H7 (cell line): Measurements from ENCODE around the gene SYT14. TPM values are rescaled to one million over a fixed set of nuclear protein-coding genes. Genes with fewer than 3 reads are reported as not detected.
A peak's percentile ranks its signal among the peaks of the same experiment; 100 is the strongest.
"Not testable (repeated sequence)": the region's sequence is repeated elsewhere in the genome, so short reads cannot be mapped to it uniquely, and the experiment has no call there.

Source experiments
- DNase-seq: peaks from one replicate; pipeline ENCODE4 v3.0.0; 2012
- H3K27me3 ChIP-seq: 2 replicates; pipeline ENCODE4 v1.6.0; 2011; ENCODE audit warnings: mild to moderate bottlenecking, low read length; ENCODE audit not compliant: control insufficient read depth, insufficient read depth
- H3K36me3 ChIP-seq: replicated peaks from 2 replicates; pipeline ENCODE4 v1.5.1; 2011; ENCODE audit warnings: low read length; ENCODE audit not compliant: control insufficient read depth, insufficient read depth
- H3K4me3 ChIP-seq: 2 replicates; pipeline ENCODE4 v1.5.1; 2011; ENCODE audit warnings: low read depth, mild to moderate bottlenecking, control low read depth, low read length, moderate library complexity; ENCODE audit not compliant: insufficient read depth
- total RNA-seq: library from RNA; depleted of rRNA; stranded (reverse); fragments of >200 nt; shearing (Covaris generic); gene quantifications from 2 replicates; pipeline ENCODE4 v1.2.3, GENCODE V29; 2014

Gene SYT14
- total RNA-seq, 1 experiment from 2014 or later: 10.6 TPM

DNA sequence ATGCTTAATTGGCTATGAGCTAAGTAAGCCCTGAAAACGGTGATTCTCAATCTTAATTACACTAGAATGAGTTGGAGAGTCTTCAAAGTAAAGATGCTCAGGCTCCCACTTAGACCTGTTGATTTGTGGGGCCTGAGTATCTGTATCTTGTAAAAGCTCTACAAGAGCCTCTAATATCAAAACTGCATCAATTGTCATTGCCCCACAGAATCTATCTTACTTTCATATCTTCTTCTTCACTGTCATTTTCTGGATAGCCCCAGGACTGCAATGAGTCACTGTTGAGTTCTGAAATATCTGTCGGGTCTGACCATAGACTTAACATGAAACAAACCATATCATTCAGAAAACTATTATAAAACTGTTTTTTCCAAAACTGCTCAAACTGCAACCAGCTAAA lies 191.7 kb downstream of the SYT14 start:
- no peaks in the 10 kb centered on the region for H3K36me3 ChIP-seq
- DNase-seq: no peak
- no peaks in the 10 kb centered on the region for H3K27me3 ChIP-seq
- no peak overlapping the region for H3K4me3 ChIP-seq

DNA sequence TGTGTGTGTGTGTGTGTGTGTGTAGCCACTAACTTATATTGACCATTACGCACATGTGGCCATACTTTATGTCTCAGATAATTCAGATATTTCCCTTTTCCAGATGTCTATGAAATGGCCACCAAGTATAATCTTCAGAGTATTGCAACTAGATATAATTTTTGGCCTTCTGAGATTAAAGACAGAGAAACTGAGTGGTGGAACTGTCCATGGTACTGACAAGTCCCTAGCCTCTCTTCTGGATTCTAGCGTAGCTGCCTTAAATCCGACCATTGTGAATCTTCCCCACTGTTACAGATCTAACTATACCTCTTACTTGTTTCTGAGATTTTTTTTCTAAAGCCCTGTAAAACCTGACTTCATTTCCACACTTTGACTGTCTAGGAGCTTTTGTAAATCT lies 194.6 kb downstream of the SYT14 start:
- Histone ChIP-seq H3K36me3 (no peaks in the 10 kb centered on the region), H3K27me3 (no peaks in the 10 kb centered on the region), H3K4me3 (no peak overlapping the region)
- DNase-seq: no peak

DNA sequence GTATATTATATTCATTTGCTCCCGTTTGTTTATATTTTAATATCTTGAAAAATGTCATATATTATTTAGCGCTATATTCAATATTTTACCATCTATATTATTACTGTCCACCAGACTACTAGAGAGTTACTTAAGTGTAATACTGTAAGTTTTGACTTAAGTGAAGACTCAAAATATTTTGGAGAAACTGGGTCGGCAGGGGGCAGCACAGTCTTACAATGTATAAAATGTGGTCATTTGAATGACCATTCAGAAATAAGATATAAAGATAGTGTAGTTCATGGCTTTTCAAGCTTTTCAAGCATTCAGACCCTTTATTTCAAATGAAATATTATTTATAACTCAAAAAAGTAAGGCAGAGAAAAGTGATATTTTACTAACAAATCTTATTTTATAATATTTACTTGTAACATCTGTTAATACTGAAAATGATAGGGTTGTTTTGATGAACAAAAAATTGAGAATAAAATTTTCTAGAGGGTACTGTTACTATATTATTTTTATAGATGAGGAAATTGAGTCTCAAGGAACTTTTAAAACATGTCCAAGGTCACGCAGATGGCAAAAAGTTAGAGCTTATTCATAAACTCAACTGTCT lies 205.5 kb downstream of the SYT14 start:
- DNase-seq: peak; percentile 22
- no peaks in the 10 kb centered on the region for H3K36me3 ChIP-seq

DNA sequence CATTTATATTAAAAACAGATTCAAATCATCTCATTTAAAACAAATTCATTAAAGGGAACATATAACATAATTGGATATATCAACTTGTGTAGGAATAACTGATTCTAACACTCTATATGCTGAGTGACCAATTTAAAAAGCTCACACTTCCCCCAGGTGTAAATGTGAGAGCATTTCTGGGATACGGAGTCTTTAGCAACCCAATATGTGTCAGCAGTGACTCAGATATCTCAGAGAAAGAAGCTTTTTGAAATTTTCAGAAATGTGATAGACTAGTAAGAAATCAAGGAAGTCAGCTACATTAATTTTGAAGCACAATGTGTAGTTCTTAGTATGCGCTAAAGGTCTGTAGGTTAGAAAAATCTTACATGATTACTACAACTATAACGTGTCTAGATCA lies 206.7 kb downstream of the SYT14 start:
- no peaks in the 10 kb centered on the region for H3K27me3 ChIP-seq
- no peaks in the 10 kb centered on the region for H3K36me3 ChIP-seq
- DNase-seq: no peak
- no peak overlapping the region for H3K4me3 ChIP-seq

More for the DNA sequence above, 205.5 kb downstream of the SYT14 start:
- no peak overlapping the region for H3K4me3 ChIP-seq
- H3K27me3 ChIP-seq: no peaks in the 10 kb centered on the region

DNA sequence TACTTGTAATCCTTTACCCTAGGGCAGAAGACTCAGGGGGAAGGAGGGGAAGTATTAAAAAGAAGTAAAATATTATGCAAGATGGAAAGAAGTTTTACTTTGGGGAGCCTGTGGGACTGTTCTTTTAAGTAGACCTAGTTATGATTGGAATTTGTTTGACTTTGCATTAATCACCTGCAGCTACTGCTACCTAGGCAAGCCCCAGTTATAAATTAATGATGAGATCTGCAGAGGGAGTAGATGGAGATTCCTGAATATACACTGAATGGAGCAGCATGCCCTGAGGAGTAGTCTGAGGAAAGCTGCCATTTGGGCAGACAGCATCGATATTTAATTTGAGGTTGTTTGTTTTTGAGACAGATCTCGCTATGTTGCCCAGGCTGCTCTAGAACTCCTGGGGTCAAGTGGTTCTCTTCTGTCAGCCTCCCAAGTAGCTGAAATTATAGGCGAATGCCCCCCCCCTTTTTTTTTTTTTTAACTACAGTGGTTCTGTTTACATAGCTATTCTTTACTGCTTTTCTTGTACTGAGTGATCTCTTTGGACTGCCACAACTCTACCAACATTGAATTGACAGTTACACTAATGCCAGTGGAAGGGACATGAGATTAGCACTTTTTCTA lies 213.1 kb downstream of the SYT14 start:
- DNase-seq: no peak
- Histone ChIP-seq H3K36me3 (no peaks in the 10 kb centered on the region), H3K27me3 (no peaks in the 10 kb centered on the region), H3K4me3 (no peak overlapping the region)

DNA sequence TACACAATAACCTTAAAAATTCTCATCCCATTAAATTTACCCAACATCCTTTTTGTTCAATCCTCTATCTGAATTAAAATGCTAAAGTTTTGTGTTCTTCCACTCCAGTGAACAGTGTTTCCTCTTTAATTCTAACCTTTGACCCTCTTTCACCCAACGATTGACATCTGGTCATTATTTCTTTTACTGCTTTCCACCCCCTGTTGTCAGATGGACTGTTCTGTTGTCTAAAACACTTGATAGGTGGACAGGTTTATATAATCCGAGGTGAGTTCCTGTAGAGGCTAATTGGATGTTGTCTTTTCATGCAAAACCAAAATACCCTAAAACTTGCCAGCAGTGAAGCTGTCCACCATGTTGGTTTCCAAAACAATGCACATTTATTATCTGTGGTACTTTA lies 221.2 kb downstream of the SYT14 start:
- Histone ChIP-seq H3K4me3 (no peak overlapping the region), H3K36me3 (no peaks in the 10 kb centered on the region), H3K27me3 (no peaks in the 10 kb centered on the region)
- DNase-seq: no peak

DNA sequence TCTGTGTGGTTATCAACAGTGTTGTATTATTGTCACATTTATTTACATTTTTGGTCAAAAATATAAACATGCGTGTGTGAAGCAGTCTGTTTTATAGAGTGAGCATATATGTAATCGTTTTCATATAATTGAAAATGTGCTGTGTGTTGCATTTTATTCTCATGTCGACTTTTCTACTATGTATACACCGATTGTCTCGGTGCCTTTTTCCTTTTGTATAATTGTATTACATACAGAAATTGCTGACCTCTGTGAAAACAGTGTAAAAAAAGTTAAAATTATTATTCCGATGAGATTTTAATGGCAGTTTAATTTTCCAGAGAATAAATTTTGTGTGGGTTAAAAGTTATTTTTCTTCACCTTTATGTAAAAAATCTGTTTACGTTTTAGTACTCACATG lies 232.2 kb downstream of the SYT14 start:
- no peaks in the 10 kb centered on the region for H3K36me3 ChIP-seq
- H3K27me3 ChIP-seq: no peaks in the 10 kb centered on the region
- no peak for DNase-seq
- no peak overlapping the region for H3K4me3 ChIP-seq

DNA sequence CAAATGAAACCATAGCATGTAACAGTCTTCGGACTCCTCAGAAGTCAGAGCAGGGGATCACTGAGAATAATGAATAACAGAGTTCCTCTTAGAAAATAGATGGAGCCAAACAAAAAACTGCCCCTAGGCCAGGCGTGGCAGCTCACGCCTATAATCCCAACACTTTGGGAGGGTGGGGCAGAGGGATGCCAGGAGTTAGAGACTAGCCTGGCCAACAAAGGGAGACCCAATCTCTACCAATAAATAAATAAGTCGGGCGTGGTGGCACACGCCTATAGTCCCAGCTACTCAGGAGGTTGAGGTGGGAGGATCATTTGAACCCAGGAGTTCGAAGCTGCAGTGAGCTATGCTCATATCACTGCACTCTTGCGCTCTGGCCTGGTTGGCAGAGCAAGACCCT lies 236.1 kb downstream of the SYT14 start:
- DNase-seq: no peak
- Histone ChIP-seq H3K36me3 (no peaks in the 10 kb centered on the region), H3K4me3 (no peak overlapping the region), H3K27me3 (no peaks in the 10 kb centered on the region)

DNA sequence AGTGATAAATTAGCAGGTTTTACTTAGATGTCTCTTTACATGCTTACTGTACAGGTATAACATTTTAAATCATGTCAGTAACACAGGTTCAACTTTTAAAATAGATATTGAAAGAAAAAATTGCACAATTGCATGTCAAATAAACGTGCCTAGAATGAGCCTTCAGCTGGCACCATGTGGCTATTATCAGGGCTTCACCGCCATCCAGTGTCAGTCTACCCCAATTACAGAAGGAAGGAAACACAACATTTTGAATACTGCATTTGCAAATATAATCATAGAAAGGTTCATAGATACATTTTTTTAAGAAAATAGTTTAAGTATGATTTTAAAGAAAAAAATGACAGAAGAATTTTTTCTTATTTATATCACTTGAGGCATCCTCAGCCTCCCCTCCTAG lies 247.0 kb downstream of the SYT14 start:
- Histone ChIP-seq H3K4me3 (no peak overlapping the region), H3K36me3 (no peaks in the 10 kb centered on the region), H3K27me3 (no peaks in the 10 kb centered on the region)
- DNase-seq: no peak

DNA sequence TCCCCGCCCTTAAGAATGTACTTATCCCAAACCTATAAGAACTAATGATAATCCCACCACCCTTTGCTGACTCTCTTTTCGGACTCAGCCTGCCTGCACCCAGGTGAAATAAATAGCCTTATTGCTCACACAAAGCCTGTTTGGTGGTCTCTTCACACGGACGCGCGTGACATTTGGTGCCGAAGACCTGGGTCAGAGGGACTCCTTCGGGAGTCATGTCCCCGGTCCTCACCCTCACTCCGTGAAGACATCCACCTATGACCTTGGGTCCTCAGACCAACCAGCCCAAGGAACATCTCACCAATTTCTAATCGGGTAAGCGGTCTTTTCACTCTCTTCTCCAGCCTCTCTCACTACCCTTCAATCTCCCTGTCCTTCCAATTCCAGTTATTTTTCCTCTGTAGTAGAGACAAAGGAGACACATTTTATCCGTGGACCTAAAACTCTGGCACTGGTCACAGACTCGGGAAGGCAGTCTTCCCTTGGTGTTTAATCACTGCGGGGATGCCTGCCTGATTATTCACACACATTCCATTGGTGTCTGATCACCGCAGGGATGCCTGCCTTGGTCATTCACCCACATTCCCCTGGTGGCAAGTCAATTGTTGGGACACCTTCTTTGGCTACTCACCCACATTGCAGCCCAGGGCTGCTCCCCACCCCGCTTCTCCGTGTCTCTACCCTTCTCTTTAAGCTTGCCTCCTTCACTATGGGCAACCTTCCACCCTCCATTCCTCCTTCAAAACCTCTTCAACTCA lies 250.0 kb downstream of the SYT14 start:
- H3K36me3 ChIP-seq, H3K4me3 ChIP-seq, H3K27me3 ChIP-seq, DNase-seq: not testable (repeated sequence)

DNA sequence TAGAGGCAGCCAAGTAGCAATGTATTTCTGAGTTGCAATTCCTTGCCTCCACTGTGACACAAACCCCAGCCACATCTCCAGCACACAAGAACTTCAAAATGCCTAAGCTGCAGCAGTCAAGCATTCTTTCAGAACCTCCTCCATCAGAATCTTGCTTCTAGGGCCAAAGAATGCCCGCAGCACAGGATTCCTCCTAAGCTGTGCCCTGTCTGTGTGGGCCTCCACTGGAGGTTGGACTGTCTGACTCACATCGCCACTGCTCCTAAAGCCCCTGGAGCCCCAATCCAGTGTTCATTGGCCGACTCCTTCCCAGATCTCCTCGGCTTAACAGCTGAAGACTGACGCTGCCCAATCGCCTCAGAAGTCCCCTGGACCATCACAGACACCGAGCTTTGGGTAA lies 251.4 kb downstream of the SYT14 start:
- H3K4me3 ChIP-seq: no peak overlapping the region
- no peaks in the 10 kb centered on the region for H3K36me3 ChIP-seq
- no peak for DNase-seq
- H3K27me3 ChIP-seq: no peaks in the 10 kb centered on the region

DNA sequence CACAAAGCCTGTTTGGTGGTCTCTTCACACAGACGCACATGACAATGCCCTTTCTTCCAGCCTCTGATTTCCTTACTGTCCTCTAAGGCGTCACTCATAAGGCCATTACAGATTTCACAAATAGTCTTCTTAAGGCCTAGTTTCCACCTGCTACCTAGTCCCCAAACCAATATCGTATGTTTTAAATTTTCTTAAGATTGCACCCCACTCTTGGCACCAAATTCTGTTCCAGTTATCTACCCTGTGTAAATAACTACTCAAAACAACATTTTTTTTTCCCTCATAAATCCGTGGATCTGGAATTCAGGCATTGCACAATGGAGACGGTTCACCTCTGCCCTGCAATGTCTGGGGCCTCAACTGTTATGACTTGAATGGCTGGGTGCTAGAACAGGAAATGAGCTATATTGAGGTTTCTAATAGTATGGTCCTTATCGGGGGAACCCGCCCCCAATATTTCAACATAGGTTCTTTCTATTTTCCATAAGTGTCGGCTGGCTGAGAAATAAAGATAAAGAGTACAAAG lies 257.7 kb downstream of the SYT14 start:
- H3K27me3 ChIP-seq: no peaks in the 10 kb centered on the region
- H3K36me3 ChIP-seq: no peaks in the 10 kb centered on the region
- H3K4me3 ChIP-seq: no peak overlapping the region
- no peak for DNase-seq

DNA sequence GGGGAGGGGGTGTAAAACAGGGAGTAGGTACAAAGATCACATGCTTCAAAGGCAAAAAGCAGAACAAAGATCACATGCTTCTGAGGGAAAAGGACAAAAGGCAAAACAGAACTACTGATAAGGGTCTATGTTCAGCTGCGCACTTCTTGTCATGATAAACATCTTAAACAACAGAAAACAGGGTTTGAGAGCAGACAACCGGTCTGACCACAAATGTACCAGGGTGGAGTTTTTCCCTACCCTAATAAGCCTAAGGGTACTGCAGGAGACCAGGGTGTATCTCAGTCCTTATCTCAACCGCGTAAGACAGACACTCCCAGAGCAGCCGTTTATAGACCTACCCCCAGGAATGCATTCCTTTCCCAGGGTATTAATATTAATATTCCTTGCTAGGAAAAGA lies 258.2 kb downstream of the SYT14 start:
- H3K27me3 ChIP-seq, DNase-seq, H3K36me3 ChIP-seq, H3K4me3 ChIP-seq: not testable (repeated sequence)

DNA sequence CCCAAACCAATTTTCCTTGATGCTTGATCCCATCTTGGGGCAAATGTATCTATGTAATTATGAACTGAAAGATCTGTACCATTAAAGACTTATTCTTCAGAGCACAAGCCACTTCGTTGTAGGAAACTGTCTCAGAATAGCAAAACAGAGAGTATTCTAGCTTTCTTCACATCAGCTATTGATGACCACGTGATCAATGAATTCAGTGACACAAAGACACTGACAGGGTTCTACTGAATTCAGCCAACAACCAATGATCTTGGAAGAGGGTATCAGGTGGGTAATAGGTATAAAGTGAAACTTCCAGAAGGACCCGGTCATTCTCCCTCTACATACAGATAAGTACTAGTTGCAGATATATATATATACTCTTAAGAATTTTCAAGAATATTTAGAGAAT lies 260.8 kb downstream of the SYT14 start:
- H3K36me3 ChIP-seq: no peaks in the 10 kb centered on the region
- H3K4me3 ChIP-seq: no peak overlapping the region
- DNase-seq: no peak
- H3K27me3 ChIP-seq: no peaks in the 10 kb centered on the region

DNA sequence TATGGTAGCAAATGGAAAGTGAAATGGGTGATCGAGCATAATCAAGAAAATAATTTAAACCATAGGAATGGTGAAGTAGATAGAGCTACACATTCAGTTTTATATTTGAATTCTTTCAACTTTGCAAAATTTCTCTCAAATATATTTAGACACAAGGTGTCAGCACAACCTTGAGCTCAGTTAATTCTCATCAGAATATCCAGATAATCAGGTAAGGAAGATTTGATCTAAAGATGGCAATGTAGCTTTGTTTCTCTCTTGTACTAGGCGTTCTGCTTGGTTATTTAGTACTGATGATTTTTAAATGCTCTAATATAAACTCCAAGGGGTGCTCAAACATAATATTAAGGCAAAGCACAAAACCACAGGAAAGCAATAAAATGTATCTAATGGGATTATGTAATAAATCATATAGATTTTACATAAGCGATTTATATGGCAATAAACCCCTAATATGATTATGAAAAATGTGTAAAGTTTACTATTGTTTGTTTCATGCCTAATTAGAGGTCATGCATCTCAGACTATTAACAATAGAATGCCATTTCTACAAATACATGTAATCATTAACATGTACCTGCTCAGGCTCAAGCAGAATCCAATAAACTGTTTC lies 262.2 kb downstream of the SYT14 start:
- H3K27me3 ChIP-seq: no peaks in the 10 kb centered on the region
- DNase-seq: no peak
- H3K36me3 ChIP-seq: no peaks in the 10 kb centered on the region
- H3K4me3 ChIP-seq: no peak overlapping the region
